Measurements from ENCODE around the gene ANXA6. TPM values are rescaled to one million over a fixed set of nuclear protein-coding genes. Genes with fewer than 3 reads are reported as not detected.
"Not testable (repeated sequence)": the region's sequence is repeated elsewhere in the genome, so short reads cannot be mapped to it uniquely, and the experiment has no call there.

The ANXA6 gene
- total RNA-seq, 3 donors from 2014 or later (not counting 1 experiment from before 2014, with no cell fraction given): 504 to 629 (median 535) TPM

DNA sequence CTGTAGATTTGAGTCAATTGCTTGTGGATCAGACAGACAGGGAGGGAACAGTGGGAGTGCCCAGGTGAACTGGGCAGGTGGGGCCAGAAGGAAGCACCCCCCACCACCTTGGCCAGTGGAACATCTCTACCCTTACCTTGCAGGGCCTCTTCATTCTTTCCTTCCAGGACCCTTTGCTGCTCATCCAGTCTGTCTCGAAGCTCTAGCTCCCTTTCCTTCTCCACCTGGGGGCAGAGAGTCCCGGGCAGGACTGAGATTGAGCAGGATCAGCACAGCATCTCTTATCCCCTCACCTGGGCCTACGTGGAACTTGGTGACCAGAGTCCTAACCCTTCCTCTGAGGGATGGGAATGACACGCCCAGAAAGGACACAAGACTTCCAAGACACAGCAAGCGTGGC, 41.3 kb upstream of the ANXA6 start:
- no peak overlapping the region for H3K27ac ChIP-seq (ENCODE audit: low read length)
- WGBS (ENCODE audit: insufficient coverage): 92% methylated on average over 5 of the region's 5 CpGs
- no peaks in the 10 kb centered on the region for H3K27me3 Mint-ChIP-seq (ENCODE audit: low read depth in 2 of 2)
- H3K9me3 ChIP-seq (ENCODE audit: control insufficient read depth, insufficient read depth, low read length): no peaks in the 10 kb centered on the region
- peaks cover 55% of the 10 kb centered on the region for H3K36me3 ChIP-seq (ENCODE audit: control insufficient read depth, insufficient read depth, low read length)
- H3K27me3 ChIP-seq (ENCODE audit: control insufficient read depth, insufficient read depth, low read length): no peaks in the 10 kb centered on the region
- no peak overlapping the region for H3K4me3 ChIP-seq (ENCODE audit: low read length)
- peaks cover 16% of the 10 kb centered on the region for H3K36me3 Mint-ChIP-seq
- ATAC-seq (no peak), DNase-seq (no peak)
- peak overlapping the region; percentile 81 to 91 for H3K27ac Mint-ChIP-seq
- intact Hi-C loops (cut with micrococcal nuclease): no loop called here
- TF ChIP-seq, protein P1, sequence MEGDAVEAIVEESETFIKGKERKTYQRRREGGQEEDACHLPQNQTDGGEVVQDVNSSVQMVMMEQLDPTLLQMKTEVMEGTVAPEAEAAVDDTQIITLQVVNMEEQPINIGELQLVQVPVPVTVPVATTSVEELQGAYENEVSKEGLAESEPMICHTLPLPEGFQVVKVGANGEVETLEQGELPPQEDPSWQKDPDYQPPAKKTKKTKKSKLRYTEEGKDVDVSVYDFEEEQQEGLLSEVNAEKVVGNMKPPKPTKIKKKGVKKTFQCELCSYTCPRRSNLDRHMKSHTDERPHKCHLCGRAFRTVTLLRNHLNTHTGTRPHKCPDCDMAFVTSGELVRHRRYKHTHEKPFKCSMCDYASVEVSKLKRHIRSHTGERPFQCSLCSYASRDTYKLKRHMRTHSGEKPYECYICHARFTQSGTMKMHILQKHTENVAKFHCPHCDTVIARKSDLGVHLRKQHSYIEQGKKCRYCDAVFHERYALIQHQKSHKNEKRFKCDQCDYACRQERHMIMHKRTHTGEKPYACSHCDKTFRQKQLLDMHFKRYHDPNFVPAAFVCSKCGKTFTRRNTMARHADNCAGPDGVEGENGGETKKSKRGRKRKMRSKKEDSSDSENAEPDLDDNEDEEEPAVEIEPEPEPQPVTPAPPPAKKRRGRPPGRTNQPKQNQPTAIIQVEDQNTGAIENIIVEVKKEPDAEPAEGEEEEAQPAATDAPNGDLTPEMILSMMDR (IDR thresholded peaks at IDR 0.05): no peak
- H3K9me3 Mint-ChIP-seq: no peaks in the 10 kb centered on the region
- peaks cover 33% of the 10 kb centered on the region for H3K4me1 ChIP-seq (ENCODE audit: control insufficient read depth, insufficient read depth, low read length)
- H3K4me3 Mint-ChIP-seq: no peak overlapping the region
- H3K4me1 Mint-ChIP-seq: peaks cover 45 to 54% of the 10 kb centered on the region in 2 donors

DNA sequence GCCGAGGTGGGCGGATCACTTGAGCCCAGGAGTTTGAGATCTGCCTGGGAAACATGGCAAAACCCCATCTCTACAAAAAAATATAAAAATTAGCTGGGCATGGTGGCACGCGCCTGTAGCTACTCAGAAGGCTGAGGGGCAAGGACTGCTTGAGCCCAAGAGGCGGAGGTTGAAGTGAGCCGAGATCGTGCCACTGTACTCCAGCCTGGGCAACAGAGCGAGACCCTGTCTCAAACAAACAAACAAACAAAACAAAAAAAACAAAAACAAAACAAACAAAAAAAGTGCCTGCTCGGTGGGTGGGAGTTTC, 39.7 kb upstream of the ANXA6 start:
- intact Hi-C loops (cut with micrococcal nuclease): not testable (repeated sequence)
- peaks cover 21% of the 10 kb centered on the region for H3K36me3 Mint-ChIP-seq

DNA sequence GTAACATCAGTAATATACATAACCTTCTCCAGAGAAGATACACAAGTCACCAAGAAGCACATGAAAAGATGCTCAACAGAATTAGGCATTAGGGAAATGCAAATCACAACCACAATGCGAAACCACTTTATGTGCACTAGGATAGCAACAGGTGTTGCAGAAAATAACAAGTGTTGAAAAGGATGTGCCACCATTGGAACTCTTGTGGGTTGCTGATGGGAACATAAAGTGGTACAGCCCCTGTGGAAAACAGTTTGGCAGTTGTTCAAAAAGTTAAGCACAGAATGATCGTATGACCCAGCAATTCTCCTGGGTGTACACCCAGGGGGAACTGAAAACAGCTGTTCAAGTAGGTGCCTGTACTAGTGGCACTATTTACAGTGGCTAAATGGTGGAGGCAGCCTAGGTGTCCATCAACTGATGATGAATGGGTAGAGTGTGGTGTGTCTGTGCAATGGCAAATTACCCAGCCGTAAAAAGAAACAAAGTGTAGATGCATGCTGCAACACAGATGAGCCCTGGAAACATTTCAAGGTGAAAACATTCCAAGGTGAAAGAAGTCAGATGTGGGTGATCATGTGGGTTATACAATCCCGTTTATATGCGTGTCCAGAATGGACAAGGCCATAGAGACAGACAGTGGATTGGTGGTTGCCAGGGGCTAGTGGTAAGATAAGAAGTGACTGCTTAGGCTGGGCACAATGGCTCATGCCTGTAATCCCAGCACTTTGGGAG, 39.1 kb upstream of the ANXA6 start:
- H3K27ac Mint-ChIP-seq: peak overlapping the region; percentile 81 to 91
- DNase-seq (peak in 1 of 2 donors; percentile 32), ATAC-seq (peak in 2 of 3 donors; percentile 31 to 48)
- H3K4me1 ChIP-seq (ENCODE audit: control insufficient read depth, insufficient read depth, low read length): peaks cover 20% of the 10 kb centered on the region
- H3K27ac ChIP-seq (ENCODE audit: low read length): no peak overlapping the region
- H3K27me3 Mint-ChIP-seq (ENCODE audit: low read depth in 2 of 2): no peaks in the 10 kb centered on the region
- no peaks in the 10 kb centered on the region for H3K9me3 Mint-ChIP-seq
- TF ChIP-seq, protein P1 (IDR thresholded peaks at IDR 0.05): no peak
- H3K4me3 Mint-ChIP-seq: no peak overlapping the region
- peaks cover 26% of the 10 kb centered on the region for H3K36me3 Mint-ChIP-seq
- peaks cover 61% of the 10 kb centered on the region for H3K36me3 ChIP-seq (ENCODE audit: control insufficient read depth, insufficient read depth, low read length)
- WGBS (ENCODE audit: insufficient coverage): 69% methylated on average over 5 of the region's 5 CpGs
- H3K27me3 ChIP-seq (ENCODE audit: control insufficient read depth, insufficient read depth, low read length): no peaks in the 10 kb centered on the region
- peaks cover 53 to 61% of the 10 kb centered on the region in 2 donors for H3K4me1 Mint-ChIP-seq
- intact Hi-C loops (cut with micrococcal nuclease): no loop called here
- H3K9me3 ChIP-seq (ENCODE audit: control insufficient read depth, insufficient read depth, low read length): no peaks in the 10 kb centered on the region
- H3K4me3 ChIP-seq (ENCODE audit: low read length): no peak overlapping the region

More for the DNA sequence above, 39.7 kb upstream of the ANXA6 start:
- not testable (repeated sequence) for H3K27me3 Mint-ChIP-seq (ENCODE audit: low read depth in 2 of 2); H3K9me3 Mint-ChIP-seq; H3K9me3 ChIP-seq (ENCODE audit: control insufficient read depth, insufficient read depth, low read length); H3K4me3 Mint-ChIP-seq; DNase-seq; H3K27me3 ChIP-seq (ENCODE audit: control insufficient read depth, insufficient read depth, low read length); ATAC-seq; H3K27ac ChIP-seq (ENCODE audit: low read length); H3K4me3 ChIP-seq (ENCODE audit: low read length)
- H3K4me1 ChIP-seq (ENCODE audit: control insufficient read depth, insufficient read depth, low read length): peaks cover 22% of the 10 kb centered on the region
- H3K27ac Mint-ChIP-seq: peak overlapping the region; percentile 81 to 91
- 97% methylated on average over 8 of the region's 9 CpGs for WGBS (ENCODE audit: insufficient coverage)
- H3K36me3 ChIP-seq (ENCODE audit: control insufficient read depth, insufficient read depth, low read length): peaks cover 60% of the 10 kb centered on the region
- H3K4me1 Mint-ChIP-seq: peaks cover 49 to 57% of the 10 kb centered on the region in 2 donors

DNA sequence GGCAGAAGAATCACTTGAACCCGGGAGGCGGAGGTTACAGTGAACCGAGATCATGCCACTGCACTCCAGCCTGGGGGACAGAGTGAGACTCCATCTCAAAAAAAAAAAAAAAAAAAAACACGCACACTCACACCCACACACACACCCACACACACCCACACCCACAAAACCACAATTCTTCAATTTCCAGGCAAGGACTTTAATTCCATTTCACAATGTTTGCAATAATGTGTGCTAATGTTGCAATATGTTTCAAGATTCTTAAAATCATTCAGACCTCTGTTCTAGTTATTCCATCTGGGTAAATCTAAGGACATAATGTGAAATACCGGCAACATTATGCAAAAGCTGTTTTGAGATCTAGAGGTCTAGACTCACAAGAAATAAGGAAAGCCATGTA, 38.0 kb upstream of the ANXA6 start:
- 39% methylated on average over 4 of the region's 5 CpGs for WGBS (ENCODE audit: insufficient coverage)
- Mint-ChIP-seq H3K9me3 (peaks cover 0 to 2% of the 10 kb centered on the region in 2 donors), H3K27ac (peak overlapping the region; percentile 81 to 91), H3K36me3 (peaks cover 26% of the 10 kb centered on the region), H3K4me1 (peaks cover 55 to 62% of the 10 kb centered on the region in 2 donors), H3K27me3 (ENCODE audit: low read depth in 2 of 2) (no peaks in the 10 kb centered on the region), H3K4me3 (peak overlapping the region; percentile 65)
- Histone ChIP-seq H3K27ac (ENCODE audit: low read length) (peak overlapping the region; percentile 20), H3K4me1 (ENCODE audit: control insufficient read depth, insufficient read depth, low read length) (peaks cover 22% of the 10 kb centered on the region), H3K27me3 (ENCODE audit: control insufficient read depth, insufficient read depth, low read length) (no peaks in the 10 kb centered on the region), H3K9me3 (ENCODE audit: control insufficient read depth, insufficient read depth, low read length) (no peaks in the 10 kb centered on the region), H3K4me3 (ENCODE audit: low read length) (no peak overlapping the region), H3K36me3 (ENCODE audit: control insufficient read depth, insufficient read depth, low read length) (peaks cover 57% of the 10 kb centered on the region)
- intact Hi-C loops (cut with micrococcal nuclease): no loop called here
- DNase-seq (peak in 1 of 2 donors; percentile 26), ATAC-seq (peak in 2 of 3 donors; percentile 34 to 58)
- TF ChIP-seq, protein P1 (IDR thresholded peaks at IDR 0.05): no peak

Data from natural killer cell (primary cell).